ENCODE measurements around the gene KANSL1. TPM values are rescaled to one million over a fixed set of nuclear protein-coding genes. Genes with fewer than 3 reads are reported as not detected.
"Not testable (repeated sequence)": the region's sequence is repeated elsewhere in the genome, so short reads cannot be mapped to it uniquely, and the experiment has no call there.

The KANSL1 gene
- total and polyA plus RNA-seq, 9 of the 15 experiments (the other 6 are each of a cell fraction or from before 2014, with no cell fraction given): 3.6 to 55.4 (median 31.8) TPM

DNA sequence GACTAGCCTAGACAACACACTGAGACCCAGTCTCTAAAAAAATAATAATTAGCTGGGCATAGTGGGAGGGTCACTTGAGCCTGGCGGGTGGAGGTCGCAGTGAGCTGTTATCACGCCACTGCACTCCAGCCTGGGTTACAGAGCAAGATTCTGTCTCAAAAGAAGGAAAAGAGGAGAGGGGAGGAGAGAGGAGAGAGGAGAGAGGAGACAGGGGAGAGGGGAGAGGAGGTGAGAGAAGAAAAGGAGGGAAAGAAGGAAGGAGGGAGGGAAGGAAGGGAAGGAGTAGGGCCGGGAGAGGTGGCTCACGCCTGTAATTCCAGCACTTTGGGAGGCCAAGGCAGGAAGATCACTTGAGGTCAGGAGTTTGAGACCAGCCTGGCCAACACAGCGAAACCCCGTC is 9.8 kb downstream of the KANSL1 start (continued):
- TF ChIP-seq, protein P1, sequence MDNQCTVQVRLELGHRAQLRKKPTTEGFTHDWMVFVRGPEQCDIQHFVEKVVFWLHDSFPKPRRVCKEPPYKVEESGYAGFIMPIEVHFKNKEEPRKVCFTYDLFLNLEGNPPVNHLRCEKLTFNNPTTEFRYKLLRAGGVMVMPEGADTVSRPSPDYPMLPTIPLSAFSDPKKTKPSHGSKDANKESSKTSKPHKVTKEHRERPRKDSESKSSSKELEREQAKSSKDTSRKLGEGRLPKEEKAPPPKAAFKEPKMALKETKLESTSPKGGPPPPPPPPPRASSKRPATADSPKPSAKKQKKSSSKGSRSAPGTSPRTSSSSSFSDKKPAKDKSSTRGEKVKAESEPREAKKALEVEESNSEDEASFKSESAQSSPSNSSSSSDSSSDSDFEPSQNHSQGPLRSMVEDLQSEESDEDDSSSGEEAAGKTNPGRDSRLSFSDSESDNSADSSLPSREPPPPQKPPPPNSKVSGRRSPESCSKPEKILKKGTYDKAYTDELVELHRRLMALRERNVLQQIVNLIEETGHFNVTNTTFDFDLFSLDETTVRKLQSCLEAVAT (IDR thresholded peaks at IDR 0.05): peak; percentile 59 to 84
- TF ChIP-seq ARNT (IDR thresholded peaks at IDR 0.05) (0 out of 4 replicates have a peak, but pooled peaks of 1 of the 2 experiments have one; percentile 65), ELF4 (CRISPR knock-in tag; IDR thresholded peaks at IDR 0.05) (peak; percentile 79; the same call in 1 of the 2 replicates), LARP7 (IDR thresholded peaks at IDR 0.05) (peak; percentile 86; the same call in 1 of the 2 replicates), TRIM24 (IDR thresholded peaks at IDR 0.05) (peak in 1 of 2 experiments; percentile 50; a peak in 2 of 4 replicates), SMARCA4 (IDR thresholded peaks at IDR 0.05) (peak; percentile 68), SMARCA5 (IDR thresholded peaks at IDR 0.05) (peak; percentile 56; the same call in 1 of the 2 replicates), HDAC1 (IDR thresholded peaks at IDR 0.05) (peak in 1 of 2 experiments; percentile 73; a peak in 2 of 4 replicates), TOE1 (IDR thresholded peaks at IDR 0.05; ENCODE audit: borderline replicate concordance) (peak; percentile 60; the same call in 1 of the 2 replicates), BCOR (IDR thresholded peaks at IDR 0.05) (peak; percentile 14; the same call in 1 of the 2 replicates), ZBTB7A (IDR thresholded peaks at IDR 0.05; ENCODE audit: borderline replicate concordance, control insufficient read depth, low read depth, low read length) (0 out of 2 replicates have a peak, but pooled peaks have one; percentile 24), ARHGAP35 (IDR thresholded peaks at IDR 0.05; ENCODE audit: partially characterized antibody) (peak; percentile 48), ESRRA (IDR thresholded peaks at IDR 0.05; ENCODE audit: borderline replicate concordance, low read depth) (0 out of 2 replicates have a peak, but pooled peaks have one; percentile 13), TSC22D4 (tag; IDR thresholded peaks at IDR 0.05) (0 out of 2 replicates have a peak, but pooled peaks have one; percentile 22), HDAC2 (IDR thresholded peaks at IDR 0.05) (0 out of 2 replicates have a peak, but pooled peaks have one; percentile 19), HLTF (IDR thresholded peaks at IDR 0.05) (peak; percentile 93)
- TF ChIP-seq, protein P2, sequence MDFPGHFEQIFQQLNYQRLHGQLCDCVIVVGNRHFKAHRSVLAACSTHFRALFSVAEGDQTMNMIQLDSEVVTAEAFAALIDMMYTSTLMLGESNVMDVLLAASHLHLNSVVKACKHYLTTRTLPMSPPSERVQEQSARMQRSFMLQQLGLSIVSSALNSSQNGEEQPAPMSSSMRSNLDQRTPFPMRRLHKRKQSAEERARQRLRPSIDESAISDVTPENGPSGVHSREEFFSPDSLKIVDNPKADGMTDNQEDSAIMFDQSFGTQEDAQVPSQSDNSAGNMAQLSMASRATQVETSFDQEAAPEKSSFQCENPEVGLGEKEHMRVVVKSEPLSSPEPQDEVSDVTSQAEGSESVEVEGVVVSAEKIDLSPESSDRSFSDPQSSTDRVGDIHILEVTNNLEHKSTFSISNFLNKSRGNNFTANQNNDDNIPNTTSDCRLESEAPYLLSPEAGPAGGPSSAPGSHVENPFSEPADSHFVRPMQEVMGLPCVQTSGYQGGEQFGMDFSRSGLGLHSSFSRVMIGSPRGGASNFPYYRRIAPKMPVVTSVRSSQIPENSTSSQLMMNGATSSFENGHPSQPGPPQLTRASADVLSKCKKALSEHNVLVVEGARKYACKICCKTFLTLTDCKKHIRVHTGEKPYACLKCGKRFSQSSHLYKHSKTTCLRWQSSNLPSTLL (IDR thresholded peaks at IDR 0.05): 0 out of 2 replicates have a peak, but pooled peaks have one; percentile 21
- TF ChIP-seq, protein P3, sequence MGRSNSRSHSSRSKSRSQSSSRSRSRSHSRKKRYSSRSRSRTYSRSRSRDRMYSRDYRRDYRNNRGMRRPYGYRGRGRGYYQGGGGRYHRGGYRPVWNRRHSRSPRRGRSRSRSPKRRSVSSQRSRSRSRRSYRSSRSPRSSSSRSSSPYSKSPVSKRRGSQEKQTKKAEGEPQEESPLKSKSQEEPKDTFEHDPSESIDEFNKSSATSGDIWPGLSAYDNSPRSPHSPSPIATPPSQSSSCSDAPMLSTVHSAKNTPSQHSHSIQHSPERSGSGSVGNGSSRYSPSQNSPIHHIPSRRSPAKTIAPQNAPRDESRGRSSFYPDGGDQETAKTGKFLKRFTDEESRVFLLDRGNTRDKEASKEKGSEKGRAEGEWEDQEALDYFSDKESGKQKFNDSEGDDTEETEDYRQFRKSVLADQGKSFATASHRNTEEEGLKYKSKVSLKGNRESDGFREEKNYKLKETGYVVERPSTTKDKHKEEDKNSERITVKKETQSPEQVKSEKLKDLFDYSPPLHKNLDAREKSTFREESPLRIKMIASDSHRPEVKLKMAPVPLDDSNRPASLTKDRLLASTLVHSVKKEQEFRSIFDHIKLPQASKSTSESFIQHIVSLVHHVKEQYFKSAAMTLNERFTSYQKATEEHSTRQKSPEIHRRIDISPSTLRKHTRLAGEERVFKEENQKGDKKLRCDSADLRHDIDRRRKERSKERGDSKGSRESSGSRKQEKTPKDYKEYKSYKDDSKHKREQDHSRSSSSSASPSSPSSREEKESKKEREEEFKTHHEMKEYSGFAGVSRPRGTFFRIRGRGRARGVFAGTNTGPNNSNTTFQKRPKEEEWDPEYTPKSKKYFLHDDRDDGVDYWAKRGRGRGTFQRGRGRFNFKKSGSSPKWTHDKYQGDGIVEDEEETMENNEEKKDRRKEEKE (IDR thresholded peaks at IDR 0.05; ENCODE audit: borderline replicate concordance in 1 of 2, control insufficient read depth in 1 of 2, low read depth in 2 of 2, low read length in 1 of 2): 0 out of 4 replicates have a peak, but pooled peaks of 1 of the 2 experiments have one; percentile 18
- not testable (repeated sequence) for TF ChIP-seq TOE1 (CRISPR knock-in tag; IDR thresholded peaks at IDR 0.05; ENCODE audit: borderline replicate concordance, low read depth)
- TF ChIP-seq, protein P4, sequence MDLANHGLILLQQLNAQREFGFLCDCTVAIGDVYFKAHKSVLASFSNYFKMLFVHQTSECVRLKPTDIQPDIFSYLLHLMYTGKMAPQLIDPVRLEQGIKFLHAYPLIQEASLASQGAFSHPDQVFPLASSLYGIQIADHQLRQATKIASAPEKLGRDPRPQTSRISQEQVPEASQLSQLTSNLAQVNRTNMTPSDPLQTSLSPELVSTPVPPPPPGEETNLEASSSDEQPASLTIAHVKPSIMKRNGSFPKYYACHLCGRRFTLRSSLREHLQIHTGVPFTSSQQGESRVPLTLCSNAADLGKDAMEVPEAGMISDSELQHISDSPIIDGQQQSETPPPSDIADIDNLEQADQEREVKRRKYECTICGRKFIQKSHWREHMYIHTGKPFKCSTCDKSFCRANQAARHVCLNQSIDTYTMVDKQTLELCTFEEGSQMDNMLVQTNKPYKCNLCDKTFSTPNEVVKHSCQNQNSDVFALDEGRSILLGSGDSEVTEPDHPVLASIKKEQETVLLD (IDR thresholded peaks at IDR 0.05): peak; percentile 80
- TF ChIP-seq, protein P5, sequence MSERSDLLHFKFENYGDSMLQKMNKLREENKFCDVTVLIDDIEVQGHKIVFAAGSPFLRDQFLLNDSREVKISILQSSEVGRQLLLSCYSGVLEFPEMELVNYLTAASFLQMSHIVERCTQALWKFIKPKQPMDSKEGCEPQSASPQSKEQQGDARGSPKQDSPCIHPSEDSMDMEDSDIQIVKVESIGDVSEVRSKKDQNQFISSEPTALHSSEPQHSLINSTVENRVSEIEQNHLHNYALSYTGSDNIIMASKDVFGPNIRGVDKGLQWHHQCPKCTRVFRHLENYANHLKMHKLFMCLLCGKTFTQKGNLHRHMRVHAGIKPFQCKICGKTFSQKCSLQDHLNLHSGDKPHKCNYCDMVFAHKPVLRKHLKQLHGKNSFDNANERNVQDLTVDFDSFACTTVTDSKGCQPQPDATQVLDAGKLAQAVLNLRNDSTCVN (CRISPR knock-in tag; IDR thresholded peaks at IDR 0.05): peak; percentile 78; the same call in 1 of the 2 replicates

Measured in K562 (cell line).